HCT116 (cell line): Measurements from ENCODE around the gene GAS2. TPM values are rescaled to one million over a fixed set of nuclear protein-coding genes. Genes with fewer than 3 reads are reported as not detected.

Experiments
- ATAC-seq: fragments of 200-7000 bp; cut with Tn5 transposase; 2 replicates; pipeline ENCODE4 v1.9.1; 2020; ENCODE audit warnings: mild to moderate bottlenecking, moderate library complexity
- BruUV-seq: library from RNA; stranded (reverse); fragments of 400-500 nt; replicated peaks from 2 replicates; lab custom pipeline; 2021; lab: Mats Ljungman, UMichigan
- CTCF ChIA-PET: fragments of 300-600 bp; sonication (Branson Sonifier 250); formaldehyde crosslinking; loops from one replicate; lab custom pipeline; 2021; ENCODE audit warnings: antibody characterized with exemption; lab: Charles Lee
- POLR2A ChIA-PET: fragments of 300-600, 350-600 bp; sonication (Branson Sonifier 250); formaldehyde crosslinking; loops from one replicate; lab custom pipeline; 2021; ENCODE audit warnings: antibody characterized with exemption; lab: Charles Lee
- RAD21 ChIA-PET, 2 experiments: fragments of 300-600 bp; sonication (Branson Sonifier 250); formaldehyde crosslinking; loops; one replicate each; lab custom pipeline; 2023; ENCODE audit warnings: low total read pairs in 2 of 2; ENCODE audit not compliant: uncharacterized antibody in 2 of 2, unreplicated experiment in 2 of 2, low non-redundant PET in 1 of 2; lab: Charles Lee
- DNase-seq: peaks from one replicate; pipeline ENCODE4 v3.0.0-alpha.2; 2010; ENCODE audit warnings: low read depth, low spot score
- H2AFZ ChIP-seq: fragments of 200-600 bp; shearing (Covaris generic), sonication (generic); 2 replicates; pipeline ENCODE4 v1.6.1; 2017; ENCODE audit warnings: low read depth, mixed run types, mixed read lengths, antibody characterized with exemption, low read length; ENCODE audit not compliant: poor library complexity, severe bottlenecking
- H3K27ac ChIP-seq: 2 replicates; pipeline ENCODE4 v1.5.1; 2012; ENCODE audit warnings: low read depth, low read length
- H3K27me3 ChIP-seq: fragments of 200-600 bp; sonication (generic); 2 replicates; pipeline ENCODE4 v1.6.1; 2016; ENCODE audit warnings: mixed run types, low read length, mixed read lengths; ENCODE audit not compliant: insufficient read depth
- H3K36me3 ChIP-seq, 2 experiments: fragments of 200-500 bp in 1 of 2; fragments of 200-600 bp in 1 of 2; sonication (Bioruptor generic) in 1 of 2; sonication (generic) in 1 of 2; 2 replicates each; pipeline versions ENCODE4 v1.5.1 to v1.6.1; 2014 to 2016; ENCODE audit warnings: low read length in 2 of 2, inconsistent platforms in 1 of 2, mixed read lengths in 1 of 2, mixed run types in 1 of 2; ENCODE audit not compliant: insufficient read depth in 2 of 2, control insufficient read depth in 1 of 2
- H3K4me1 ChIP-seq, 2 experiments: fragments of 200-600 bp in 1 of 2; sonication (generic) in 1 of 2; 2 replicates each; pipeline versions ENCODE4 v1.5.1 to v1.6.1; 2012 to 2017; ENCODE audit warnings: low read length in 2 of 2, inconsistent platforms in 1 of 2, mild to moderate bottlenecking in 1 of 2, mixed read lengths in 1 of 2, mixed run types in 1 of 2, moderate library complexity in 1 of 2; ENCODE audit not compliant: insufficient read depth in 2 of 2, control insufficient read depth in 1 of 2
- H3K4me2 ChIP-seq: fragments of 200-600 bp; sonication (generic); 2 replicates; pipeline ENCODE4 v1.6.1; 2017; ENCODE audit warnings: mixed run types, low read length, mixed read lengths
- H3K4me3 ChIP-seq, 2 experiments: fragments of 200-600 bp in 1 of 2; sonication (generic) in 1 of 2; replicated peaks in 1 of 2; 2 replicates each; pipeline ENCODE4 v1.5.1; 2011 to 2016; ENCODE audit warnings: low read length in 2 of 2, control low read depth in 1 of 2, low read depth in 1 of 2, mild to moderate bottlenecking in 1 of 2, mixed read lengths in 1 of 2, mixed run types in 1 of 2
- H3K79me2 ChIP-seq: fragments of 200-600 bp; sonication (generic); 2 replicates; pipeline ENCODE4 v1.6.1; 2017; ENCODE audit warnings: mild to moderate bottlenecking, mixed run types, low read length, moderate library complexity, mixed read lengths; ENCODE audit not compliant: insufficient read depth
- H3K9ac ChIP-seq: fragments of 200-600 bp; sonication (generic); 2 replicates; pipeline ENCODE4 v1.6.1; 2016; ENCODE audit warnings: low read length, mixed read lengths
- H3K9me2 ChIP-seq: fragments of 200-600 bp; sonication (generic), shearing (Covaris generic); 2 replicates; pipeline ENCODE4 v1.6.1; 2017; ENCODE audit warnings: mixed run types, mild to moderate bottlenecking, moderate library complexity; ENCODE audit not compliant: insufficient read depth
- H3K9me3 ChIP-seq, 2 experiments: fragments of 200-500 bp in 1 of 2; fragments of 200-600 bp in 1 of 2; sonication (Bioruptor generic) in 1 of 2; sonication (generic) in 1 of 2; 2 replicates each; pipeline ENCODE4 v1.6.1; 2014 to 2017; ENCODE audit warnings: low read length in 2 of 2, mixed read lengths in 2 of 2, inconsistent platforms in 1 of 2, low read depth in 1 of 2, mild to moderate bottlenecking in 1 of 2, mixed run types in 1 of 2, moderate library complexity in 1 of 2; ENCODE audit not compliant: control insufficient read depth in 1 of 2, insufficient read depth in 1 of 2
- H4K20me1 ChIP-seq: fragments of 200-600 bp; sonication (generic), shearing (Covaris generic); 2 replicates; pipeline ENCODE4 v1.6.1; 2017; ENCODE audit warnings: mixed run types, mild to moderate bottlenecking, moderate library complexity; ENCODE audit not compliant: insufficient read depth
- ATF3 ChIP-seq: IDR thresholded peaks from 2 replicates; pipeline ENCODE4 v1.6.1; 2012
- CBX3 ChIP-seq: IDR thresholded peaks from 2 replicates; pipeline ENCODE4 v1.6.1; 2012; ENCODE audit warnings: low read depth
- CEBPB ChIP-seq: IDR thresholded peaks from 2 replicates; pipeline ENCODE4 v1.6.1; 2012; ENCODE audit warnings: low read depth
- EZH2 ChIP-seq: fragments of 200-600 bp; sonication (generic); IDR thresholded peaks from 2 replicates; pipeline ENCODE4 v1.6.1; 2017; ENCODE audit warnings: antibody characterized with exemption, mixed run types
- EZH2phosphoT487 ChIP-seq: fragments of 200-600 bp; IDR thresholded peaks from 2 replicates; pipeline ENCODE4 v1.6.1; 2018; ENCODE audit warnings: antibody characterized with exemption, borderline replicate concordance
- POLR2AphosphoS5 ChIP-seq: IDR thresholded peaks from 2 replicates; pipeline ENCODE4 v1.6.1; 2011; ENCODE audit warnings: mild to moderate bottlenecking, low read depth, low read length, moderate library complexity
- SIN3A ChIP-seq: IDR thresholded peaks from 2 replicates; pipeline ENCODE4 v1.6.1; 2012; ENCODE audit warnings: low read depth
- SP1 ChIP-seq: IDR thresholded peaks from 2 replicates; pipeline ENCODE4 v1.6.1; 2012; ENCODE audit warnings: low read depth
- TCF7L2 ChIP-seq: IDR thresholded peaks from 2 replicates; pipeline ENCODE4 v1.7.0; 2011; ENCODE audit warnings: borderline replicate concordance, inconsistent platforms; ENCODE audit not compliant: insufficient read depth, insufficient read length; ENCODE audit errors: extremely low read depth
- YY1 ChIP-seq: IDR thresholded peaks from 2 replicates; pipeline ENCODE4 v1.6.1; 2011; ENCODE audit warnings: low read length, low read depth, moderate library complexity, mild to moderate bottlenecking; ENCODE audit not compliant: insufficient replicate concordance; ENCODE audit errors: extremely low read depth
- ZFX ChIP-seq: fragments of 450-650 bp; IDR thresholded peaks from 2 replicates; pipeline ENCODE4 v1.6.1; 2017
- intact Hi-C: fragments of 100-400 bp; cut with micrococcal nuclease; formaldehyde crosslinking; loops from 2 replicates; pipeline ENCODE4 v1.10.0; 2022
- total RNA-seq: library from RNA; stranded (reverse); gene quantifications from one replicate; pipeline ENCODE4 v1.2.1, GENCODE V29; 2021; ENCODE audit not compliant: unreplicated experiment
- TF ChIP-seq, protein P1 (sequence below): IDR thresholded peaks from 2 replicates; pipeline ENCODE4 v1.6.1; 2012

GAS2 gene
- total RNA-seq, 1 experiment from 2014 or later: not detected

DNA sequence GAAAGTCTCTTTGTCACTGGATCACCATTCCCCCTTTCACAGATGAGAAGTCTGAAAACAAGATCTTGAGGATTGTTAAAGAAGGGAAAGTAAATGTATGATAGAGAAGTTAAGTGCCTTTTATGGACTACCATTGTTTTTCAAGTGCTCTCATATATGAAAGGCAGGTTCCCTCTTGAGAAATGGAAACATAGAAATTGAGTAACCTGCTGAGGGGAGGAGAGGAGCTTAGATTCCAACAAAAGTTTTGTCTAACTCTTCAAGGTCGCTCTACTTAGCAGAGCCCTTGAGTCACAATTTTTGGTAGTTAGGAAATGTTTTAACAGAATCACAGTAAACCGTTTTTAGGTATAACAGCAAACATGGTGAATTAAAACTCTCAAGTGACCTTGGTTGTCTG is 83.1 kb downstream of the GAS2 start:
- Histone ChIP-seq H3K79me2 (no peaks in the 10 kb centered on the region), H3K27me3 (peaks cover 59% of the 10 kb centered on the region), H3K36me3 (no peaks in the 10 kb centered on the region), H3K27ac (no peak overlapping the region), H3K4me3 (no peak overlapping the region), H2AFZ (no peak overlapping the region), H3K4me2 (no peak overlapping the region), H4K20me1 (no peaks in the 10 kb centered on the region), H3K9me3 (no peaks in the 10 kb centered on the region), H3K9me2 (no peaks in the 10 kb centered on the region), H3K4me1 (no peaks in the 10 kb centered on the region), H3K9ac (no peak overlapping the region)
- POLR2A ChIA-PET: no interaction called here
- BruUV-seq: no TSS peak
- TF ChIP-seq ZFX (no peak), CBX3 (no peak), TCF7L2 (no peak)
- CTCF ChIA-PET: no interaction called here
- intact Hi-C loops: no loop called here
- RAD21 ChIA-PET: no interaction called here
- ATAC-seq: no peak
- DNase-seq: no peak

DNA sequence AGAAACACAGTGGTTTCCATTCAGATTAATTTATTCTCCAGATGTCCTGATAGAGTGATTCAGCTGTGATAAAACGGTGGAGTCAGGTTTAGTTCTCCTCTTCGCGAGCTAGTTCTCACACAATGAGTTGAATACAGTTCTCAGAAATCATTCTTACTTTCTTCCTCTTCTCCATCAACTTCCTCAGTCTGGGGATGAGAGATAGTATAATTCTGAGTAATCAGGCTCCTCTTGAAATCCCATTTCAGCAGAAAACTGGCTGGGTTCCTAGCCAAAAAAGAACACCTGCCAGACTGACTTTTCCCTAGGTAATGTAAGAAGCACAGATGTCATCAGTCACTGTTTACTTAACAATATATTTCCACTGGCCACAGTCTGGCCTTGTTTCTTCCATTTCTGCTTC is 86.5 kb downstream of the GAS2 start:
- TF ChIP-seq EZH2: no peak
- no peak for TF ChIP-seq SP1
- no peak for TF ChIP-seq EZH2phosphoT487
- TF ChIP-seq SIN3A: no peak
- no peak for TF ChIP-seq ATF3
- TF ChIP-seq YY1: no peak
- TF ChIP-seq CEBPB: no peak
- TF ChIP-seq, protein P1, sequence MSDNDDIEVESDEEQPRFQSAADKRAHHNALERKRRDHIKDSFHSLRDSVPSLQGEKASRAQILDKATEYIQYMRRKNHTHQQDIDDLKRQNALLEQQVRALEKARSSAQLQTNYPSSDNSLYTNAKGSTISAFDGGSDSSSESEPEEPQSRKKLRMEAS: no peak
- no peak for TF ChIP-seq POLR2AphosphoS5
- TF ChIP-seq, all 23 proteins: peak for 0
- H3K9ac ChIP-seq: no peak overlapping the region
- no peaks in the 10 kb centered on the region for H3K79me2 ChIP-seq
- H3K4me3 ChIP-seq: no peak overlapping the region
- no peaks in the 10 kb centered on the region for H3K9me3 ChIP-seq
- H3K4me1 ChIP-seq: no peaks in the 10 kb centered on the region
- DNase-seq (no peak), ATAC-seq (no peak)
- RAD21 ChIA-PET: no interaction called here
- no peak overlapping the region for H2AFZ ChIP-seq
- POLR2A ChIA-PET: no interaction called here
- H3K9me2 ChIP-seq: no peaks in the 10 kb centered on the region
- H3K27ac ChIP-seq: no peak overlapping the region
- H3K36me3 ChIP-seq: no peaks in the 10 kb centered on the region
- no peak overlapping the region for H3K4me2 ChIP-seq
- no TSS peak for BruUV-seq
- H3K27me3 ChIP-seq: peaks cover 50% of the 10 kb centered on the region
- intact Hi-C loops: no loop called here
- H4K20me1 ChIP-seq: no peaks in the 10 kb centered on the region
- CTCF ChIA-PET: no interaction called here
